KMS-11 (cell line): Measurements from ENCODE around the gene PBRM1.

ENCODE experiments used
- H2AFZ ChIP-seq: fragments of 200-600 bp; sonication (generic); 2 replicates; pipeline ENCODE4 v1.6.1; 2016; ENCODE audit warnings: antibody characterized with exemption, mixed run types, low read depth
- H3K27ac ChIP-seq: fragments of 200-600 bp; sonication (generic); 2 replicates; pipeline ENCODE4 v1.6.1; 2016; ENCODE audit warnings: mild to moderate bottlenecking, mixed run types
- H3K27me3 ChIP-seq: fragments of 200-600 bp; sonication (generic); 2 replicates; pipeline ENCODE4 v1.6.1; 2017; ENCODE audit warnings: mild to moderate bottlenecking, low read depth, mixed run types, moderate library complexity; ENCODE audit not compliant: insufficient read depth
- H3K36me3 ChIP-seq: fragments of 200-600 bp; sonication (generic); 2 replicates; pipeline ENCODE4 v1.6.1; 2017; ENCODE audit warnings: mild to moderate bottlenecking, mixed run types; ENCODE audit not compliant: insufficient read depth
- H3K4me1 ChIP-seq: fragments of 200-600 bp; sonication (generic); 2 replicates; pipeline ENCODE4 v1.6.1; 2016; ENCODE audit warnings: mild to moderate bottlenecking, low read depth, mixed run types; ENCODE audit not compliant: poor library complexity, severe bottlenecking
- H3K4me2 ChIP-seq: fragments of 200-600 bp; sonication (generic); 2 replicates; pipeline ENCODE4 v1.7.0; 2016; ENCODE audit warnings: mild to moderate bottlenecking, mixed run types
- H3K4me3 ChIP-seq: fragments of 200-600 bp; sonication (generic); IDR thresholded peaks from 2 replicates; pipeline ENCODE4 v1.6.1; 2017; ENCODE audit warnings: low read depth, low read length, mixed read lengths; ENCODE audit not compliant: insufficient read depth
- H3K79me2 ChIP-seq: fragments of 200-600 bp; sonication (generic); 2 replicates; pipeline ENCODE4 v1.6.1; 2016; ENCODE audit warnings: low read depth, mixed run types; ENCODE audit not compliant: insufficient read depth
- H3K9ac ChIP-seq: fragments of 200-600 bp; sonication (generic); 2 replicates; pipeline ENCODE4 v1.6.1; 2016; ENCODE audit warnings: mild to moderate bottlenecking, mixed run types
- H4K20me1 ChIP-seq: fragments of 200-600 bp; sonication (generic); 2 replicates; pipeline ENCODE4 v1.6.1; 2016; ENCODE audit warnings: mild to moderate bottlenecking, mixed run types; ENCODE audit not compliant: insufficient read depth
- CTCF ChIP-seq: fragments of 200-600 bp; sonication (generic); conservative IDR thresholded peaks from 2 replicates; pipeline ENCODE4 v1.6.1; 2017; ENCODE audit warnings: low read depth, mild to moderate bottlenecking, antibody characterized with exemption, low read length, moderate library complexity, mixed read lengths

Gene PBRM1

GRCh38 chr3:52551118-52551517, 134.6 kb downstream of the PBRM1 start:
- H3K4me1 ChIP-seq = peaks cover 35% of the 10 kb centered on the region
- no peaks in the 10 kb centered on the region for H4K20me1 ChIP-seq
- no peaks in the 10 kb centered on the region for H3K79me2 ChIP-seq
- H3K9ac ChIP-seq = no peak overlapping the region
- H3K27me3 ChIP-seq = no peaks in the 10 kb centered on the region
- TF ChIP-seq CTCF = no peak
- H2AFZ ChIP-seq = no peak overlapping the region
- no peaks in the 10 kb centered on the region for H3K36me3 ChIP-seq
- no peak overlapping the region for H3K27ac ChIP-seq
- no peak overlapping the region for H3K4me3 ChIP-seq
- no peak overlapping the region for H3K4me2 ChIP-seq

GRCh38 chr3:52547143-52547542, 138.6 kb downstream of the PBRM1 start:
- Histone ChIP-seq H3K79me2 (no peaks in the 10 kb centered on the region), H3K4me3 (no peak overlapping the region), H3K27me3 (no peaks in the 10 kb centered on the region), H3K9ac (peak overlapping the region; percentile 31; the same call in 1 of the 2 replicates), H3K36me3 (no peaks in the 10 kb centered on the region), H2AFZ (no peak overlapping the region), H3K4me1 (peaks cover 53% of the 10 kb centered on the region), H3K4me2 (peak overlapping the region; percentile 68), H4K20me1 (no peaks in the 10 kb centered on the region), H3K27ac (peak overlapping the region; percentile 77)
- no peak for TF ChIP-seq CTCF

- Histone ChIP-seq H3K27ac (peak overlapping the region; percentile 77), H2AFZ (no peak overlapping the region), H3K4me2 (peak overlapping the region; percentile 68), H3K4me1 (peaks cover 53% of the 10 kb centered on the region), H3K79me2 (no peaks in the 10 kb centered on the region; the same call in 1 of the 2 replicates), H3K4me3 (no peak overlapping the region), H3K27me3 (no peaks in the 10 kb centered on the region), H4K20me1 (no peaks in the 10 kb centered on the region), H3K36me3 (no peaks in the 10 kb centered on the region), H3K9ac (peak overlapping the region; percentile 31; the same call in 1 of the 2 replicates)
- TF ChIP-seq CTCF = no peak
Measured at GRCh38 chr3:52546111-52546901, 139.4 kb downstream of the PBRM1 start.

GRCh38 chr3:52544937-52545336, 140.8 kb downstream of the PBRM1 start:
- Histone ChIP-seq H3K79me2 (peaks cover 10% of the 10 kb centered on the region; the same call in 1 of the 2 replicates), H3K4me2 (no peak overlapping the region), H3K36me3 (no peaks in the 10 kb centered on the region; the same call in 1 of the 2 replicates), H4K20me1 (no peaks in the 10 kb centered on the region), H3K9ac (no peak overlapping the region), H2AFZ (no peak overlapping the region), H3K4me1 (peaks cover 53% of the 10 kb centered on the region), H3K27me3 (no peaks in the 10 kb centered on the region), H3K27ac (no peak overlapping the region), H3K4me3 (no peak overlapping the region)
- no peak for TF ChIP-seq CTCF
